Hepatocyte (in vitro differentiated cells): ENCODE results near the gene RAP1GAP2. TPM values are rescaled to one million over a fixed set of nuclear protein-coding genes. Genes with fewer than 3 reads are reported as not detected.
A peak's percentile ranks its signal among the peaks of the same experiment; 100 is the strongest.

Source experiments
- DNase-seq: peaks from one replicate; pipeline ENCODE4 v3.0.0-alpha.2; 2016; ENCODE audit warnings: low spot score
- H2AFZ ChIP-seq: fragments of 200-600 bp; sonication (generic); 2 replicates; pipeline ENCODE4 v1.6.0; 2016; ENCODE audit warnings: antibody characterized with exemption, mild to moderate bottlenecking
- H3K27ac ChIP-seq: fragments of 200-600 bp; sonication (generic); 2 replicates; pipeline ENCODE4 v1.5.1; 2016; ENCODE audit warnings: mild to moderate bottlenecking
- H3K27me3 ChIP-seq: fragments of 200-600 bp; sonication (generic); 2 replicates; pipeline ENCODE4 v1.6.1; 2016
- H3K36me3 ChIP-seq: fragments of 200-600 bp; sonication (generic); replicated peaks from 2 replicates; pipeline ENCODE4 v1.5.1; 2016; ENCODE audit warnings: low read depth; ENCODE audit not compliant: insufficient read depth
- H3K4me1 ChIP-seq: fragments of 200-600 bp; sonication (generic); 2 replicates; pipeline ENCODE4 v1.5.1; 2016; ENCODE audit warnings: mild to moderate bottlenecking, moderate library complexity; ENCODE audit not compliant: insufficient read depth
- H3K4me2 ChIP-seq: fragments of 200-600 bp; sonication (generic); 2 replicates; pipeline ENCODE4 v1.6.0; 2016
- H3K4me3 ChIP-seq: fragments of 200-600 bp; sonication (generic); 2 replicates; pipeline ENCODE4 v1.5.1; 2016; ENCODE audit warnings: mild to moderate bottlenecking
- H3K79me2 ChIP-seq: fragments of 200-600 bp; sonication (generic); 2 replicates; pipeline ENCODE4 v1.6.0; 2017; ENCODE audit warnings: mild to moderate bottlenecking
- H3K9me2 ChIP-seq: fragments of 200-600 bp; sonication (generic); replicated peaks from 2 replicates; pipeline ENCODE4 v1.6.0; 2017; ENCODE audit warnings: mild to moderate bottlenecking; ENCODE audit not compliant: insufficient read depth
- H3K9me3 ChIP-seq: fragments of 200-600 bp; sonication (generic); 2 replicates; pipeline ENCODE4 v1.5.1; 2016; ENCODE audit warnings: low read depth, mild to moderate bottlenecking
- H4K20me1 ChIP-seq: fragments of 200-600 bp; sonication (generic); 2 replicates; pipeline ENCODE4 v1.6.0; 2016; ENCODE audit warnings: mild to moderate bottlenecking; ENCODE audit not compliant: insufficient read depth, poor library complexity, severe bottlenecking
- EZH2 ChIP-seq: fragments of 200-600 bp; sonication (generic); IDR thresholded peaks from 2 replicates; pipeline ENCODE4 v1.6.1; 2016; ENCODE audit warnings: antibody characterized with exemption, mild to moderate bottlenecking, borderline replicate concordance
- EZH2phosphoT487 ChIP-seq: fragments of 200-600 bp; sonication (generic); IDR thresholded peaks from one replicate; pipeline ENCODE4 v1.6.1; 2018; ENCODE audit warnings: antibody characterized with exemption, mild to moderate bottlenecking, low read depth, moderate library complexity; ENCODE audit not compliant: unreplicated experiment, severe bottlenecking
- WGBS: methylation state at CpG from one replicate; pipeline ENCODE4 v1.1.6; 2016; ENCODE audit warnings: low lambda C conversion rate; ENCODE audit errors: missing lambda C conversion rate; 5-methylcytosine and 5-hydroxymethylcytosine counted together
- polyA plus RNA-seq: library from polyadenylated mRNA; unstranded; fragments of >200 nt; fragmentation: Nextera tagmentation; extraction: Ambion mirVana; gene quantifications from 2 replicates; pipeline ENCODE4 v1.2.1, GENCODE V29; 2016
- total RNA-seq: library from RNA; depleted of rRNA; stranded (reverse); fragments of >200 nt; gene quantifications from 2 replicates; pipeline ENCODE4 v1.2.3, GENCODE V29; 2014
- TF ChIP-seq, protein P1 (sequence below): fragments of 200-600 bp; sonication (generic); IDR thresholded peaks from 2 replicates; pipeline ENCODE4 v1.5.1; 2016; ENCODE audit warnings: antibody characterized with exemption, mild to moderate bottlenecking; ENCODE audit not compliant: poor library complexity

The RAP1GAP2 gene
- total and polyA plus RNA-seq, 2 experiments from 2014 or later, result 3.0 to 10.0 TPM

DNA sequence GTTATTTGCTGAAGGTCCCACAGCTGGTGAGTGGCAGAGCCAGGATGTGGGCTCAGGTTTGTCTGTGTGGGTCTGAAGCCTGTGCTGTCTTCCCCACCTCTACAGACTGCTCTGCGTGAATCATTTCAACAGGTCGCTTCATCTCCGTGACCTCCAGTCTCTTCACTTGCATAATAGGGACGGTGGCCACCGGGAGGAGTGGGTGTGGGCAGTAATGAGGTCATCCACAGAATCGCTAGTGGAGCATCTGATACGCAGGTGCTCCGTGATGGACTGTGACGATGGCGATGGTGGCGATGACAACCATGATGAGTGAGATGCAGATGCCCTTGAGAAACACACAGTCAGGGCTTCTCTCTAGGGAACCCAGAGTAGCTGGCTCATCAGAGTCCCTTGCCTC, 120.2 kb downstream of the RAP1GAP2 start:
- H3K79me2 ChIP-seq, result no peaks in the 10 kb centered on the region
- 97% methylated on average over 11 of the region's 11 CpGs for WGBS
- no peaks in the 10 kb centered on the region for H3K9me2 ChIP-seq
- H3K36me3 ChIP-seq, result no peaks in the 10 kb centered on the region
- no peak overlapping the region for H2AFZ ChIP-seq
- DNase-seq, result peak; percentile 2
- no peak overlapping the region for H3K27ac ChIP-seq
- H3K4me1 ChIP-seq, result no peaks in the 10 kb centered on the region
- no peaks in the 10 kb centered on the region for H3K9me3 ChIP-seq
- no peaks in the 10 kb centered on the region for H4K20me1 ChIP-seq
- no peaks in the 10 kb centered on the region for H3K27me3 ChIP-seq
- no peak overlapping the region for H3K4me2 ChIP-seq
- TF ChIP-seq, protein P1, sequence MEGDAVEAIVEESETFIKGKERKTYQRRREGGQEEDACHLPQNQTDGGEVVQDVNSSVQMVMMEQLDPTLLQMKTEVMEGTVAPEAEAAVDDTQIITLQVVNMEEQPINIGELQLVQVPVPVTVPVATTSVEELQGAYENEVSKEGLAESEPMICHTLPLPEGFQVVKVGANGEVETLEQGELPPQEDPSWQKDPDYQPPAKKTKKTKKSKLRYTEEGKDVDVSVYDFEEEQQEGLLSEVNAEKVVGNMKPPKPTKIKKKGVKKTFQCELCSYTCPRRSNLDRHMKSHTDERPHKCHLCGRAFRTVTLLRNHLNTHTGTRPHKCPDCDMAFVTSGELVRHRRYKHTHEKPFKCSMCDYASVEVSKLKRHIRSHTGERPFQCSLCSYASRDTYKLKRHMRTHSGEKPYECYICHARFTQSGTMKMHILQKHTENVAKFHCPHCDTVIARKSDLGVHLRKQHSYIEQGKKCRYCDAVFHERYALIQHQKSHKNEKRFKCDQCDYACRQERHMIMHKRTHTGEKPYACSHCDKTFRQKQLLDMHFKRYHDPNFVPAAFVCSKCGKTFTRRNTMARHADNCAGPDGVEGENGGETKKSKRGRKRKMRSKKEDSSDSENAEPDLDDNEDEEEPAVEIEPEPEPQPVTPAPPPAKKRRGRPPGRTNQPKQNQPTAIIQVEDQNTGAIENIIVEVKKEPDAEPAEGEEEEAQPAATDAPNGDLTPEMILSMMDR, result no peak
- TF ChIP-seq EZH2phosphoT487 (no peak), EZH2 (no peak)
- H3K4me3 ChIP-seq, result no peak overlapping the region

DNA sequence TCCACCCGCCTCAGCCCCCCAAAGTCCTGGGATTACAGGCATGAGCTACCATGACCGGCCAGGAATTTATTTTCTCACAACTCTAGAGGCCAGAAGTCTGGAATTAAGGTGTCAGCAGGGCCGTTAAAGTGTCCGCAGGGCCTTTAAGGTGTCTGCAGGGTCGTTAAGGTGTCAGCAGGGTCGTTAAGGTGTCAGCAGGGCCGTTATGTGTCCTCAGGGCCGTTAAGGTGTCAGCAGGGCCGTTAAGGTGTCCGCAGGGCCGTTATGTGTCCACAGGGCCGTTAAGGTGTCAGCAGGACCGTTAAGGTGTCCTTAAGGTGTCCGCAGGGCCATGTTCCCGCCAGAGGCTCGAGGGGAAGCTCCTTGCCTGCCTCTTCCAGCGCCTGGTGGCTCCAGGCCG, 125.2 kb downstream of the RAP1GAP2 start:
- Histone ChIP-seq H4K20me1 (no peaks in the 10 kb centered on the region), H3K9me2 (no peaks in the 10 kb centered on the region), H3K4me3 (no peak overlapping the region), H2AFZ (no peak overlapping the region), H3K79me2 (no peaks in the 10 kb centered on the region), H3K27ac (no peak overlapping the region), H3K9me3 (no peaks in the 10 kb centered on the region), H3K27me3 (no peaks in the 10 kb centered on the region), H3K4me1 (no peaks in the 10 kb centered on the region), H3K36me3 (no peaks in the 10 kb centered on the region), H3K4me2 (no peak overlapping the region)
- no peak for DNase-seq
- WGBS, result 67% methylated on average over 18 of the region's 18 CpGs
- TF ChIP-seq EZH2 (no peak), EZH2phosphoT487 (no peak)
- TF ChIP-seq, protein P1, result no peak

DNA sequence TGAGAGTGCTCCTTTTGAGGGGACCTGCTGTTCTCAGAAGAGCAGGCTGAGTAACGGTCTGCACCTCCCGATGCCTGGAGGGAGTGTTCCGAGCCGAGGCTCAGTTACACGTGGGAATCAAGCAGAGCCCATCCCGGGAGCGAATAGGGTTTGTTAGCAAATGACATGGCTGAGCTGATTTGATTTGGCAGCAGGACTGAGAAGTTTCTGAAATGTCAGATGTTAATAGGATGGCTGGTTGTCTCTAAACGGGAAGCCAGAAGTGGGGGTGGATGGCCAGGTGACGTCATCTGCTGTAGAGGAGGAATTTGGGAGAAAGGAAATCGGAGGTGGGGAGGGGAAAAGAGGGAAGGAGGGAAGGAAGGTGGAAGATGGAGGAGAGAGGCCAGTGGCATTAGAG, 128.0 kb downstream of the RAP1GAP2 start:
- Histone ChIP-seq H3K9me2 (no peaks in the 10 kb centered on the region), H2AFZ (no peak overlapping the region), H3K27me3 (no peaks in the 10 kb centered on the region), H3K36me3 (no peaks in the 10 kb centered on the region), H3K4me2 (no peak overlapping the region), H3K9me3 (no peaks in the 10 kb centered on the region), H3K4me1 (no peaks in the 10 kb centered on the region), H4K20me1 (no peaks in the 10 kb centered on the region), H3K27ac (no peak overlapping the region), H3K79me2 (no peaks in the 10 kb centered on the region), H3K4me3 (no peak overlapping the region)
- TF ChIP-seq, protein P1, result no peak
- TF ChIP-seq EZH2phosphoT487 (no peak), EZH2 (no peak)
- WGBS, result 42% methylated on average over 10 of the region's 10 CpGs
- peak; percentile 2 for DNase-seq

DNA sequence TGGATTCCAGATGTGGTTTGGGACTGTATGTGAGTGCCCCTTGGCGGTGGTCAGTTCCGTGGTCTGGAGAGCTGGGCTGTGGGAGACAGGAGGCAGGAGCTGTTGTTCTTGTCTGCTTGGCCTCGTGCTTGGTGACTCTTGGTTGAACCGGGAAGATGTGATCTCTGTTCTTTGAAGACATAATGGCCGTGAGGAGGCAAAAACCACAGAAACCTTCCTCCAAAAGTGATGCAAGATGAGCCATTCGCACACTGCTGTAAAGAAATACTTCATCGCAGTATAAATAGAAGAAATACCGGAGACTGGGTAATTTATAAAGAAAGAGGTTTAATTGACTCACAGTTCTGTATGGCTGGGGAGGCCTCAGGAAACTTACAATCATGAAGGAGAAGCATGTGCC, 128.8 kb downstream of the RAP1GAP2 start:
- Histone ChIP-seq H3K4me1 (no peaks in the 10 kb centered on the region), H4K20me1 (no peaks in the 10 kb centered on the region), H3K4me2 (no peak overlapping the region), H3K4me3 (no peak overlapping the region), H3K79me2 (no peaks in the 10 kb centered on the region), H3K27ac (no peak overlapping the region), H3K27me3 (no peaks in the 10 kb centered on the region), H3K9me3 (no peaks in the 10 kb centered on the region), H2AFZ (no peak overlapping the region), H3K36me3 (no peaks in the 10 kb centered on the region), H3K9me2 (no peaks in the 10 kb centered on the region)
- TF ChIP-seq EZH2, result no peak
- TF ChIP-seq EZH2phosphoT487, result no peak
- TF ChIP-seq, protein P1, result no peak
- WGBS, result 89% methylated on average over 8 of the region's 8 CpGs
- no peak for DNase-seq
